OCI-LY3 (cell line): ENCODE measurements around the gene PPP2R2C.

Source experiments
- CTCF ChIP-seq: fragments of 200-600, 300-600 bp; sonication (generic); IDR thresholded peaks from 2 replicates; pipeline ENCODE4 v1.5.1; 2014; ENCODE audit warnings: antibody characterized with exemption, low read length, low read depth
- EZH2phosphoT487 ChIP-seq: fragments of 200-600 bp; shearing (Covaris generic); IDR thresholded peaks from 2 replicates; pipeline ENCODE4 v1.6.1; 2018; ENCODE audit warnings: antibody characterized with exemption, mixed run types, low read depth

GRCh38 chr4:6450709-6451108 lies 21.7 kb downstream of the PPP2R2C start:
- TF ChIP-seq CTCF (no peak), EZH2phosphoT487 (no peak)
